Measurements from ENCODE around the gene DDI2. TPM values are rescaled to one million over a fixed set of nuclear protein-coding genes. Genes with fewer than 3 reads are reported as not detected.

Gene DDI2
- total RNA-seq, 4 donors from 2014 or later, result 21.9 to 79.0 (median 38.6) TPM

DNA sequence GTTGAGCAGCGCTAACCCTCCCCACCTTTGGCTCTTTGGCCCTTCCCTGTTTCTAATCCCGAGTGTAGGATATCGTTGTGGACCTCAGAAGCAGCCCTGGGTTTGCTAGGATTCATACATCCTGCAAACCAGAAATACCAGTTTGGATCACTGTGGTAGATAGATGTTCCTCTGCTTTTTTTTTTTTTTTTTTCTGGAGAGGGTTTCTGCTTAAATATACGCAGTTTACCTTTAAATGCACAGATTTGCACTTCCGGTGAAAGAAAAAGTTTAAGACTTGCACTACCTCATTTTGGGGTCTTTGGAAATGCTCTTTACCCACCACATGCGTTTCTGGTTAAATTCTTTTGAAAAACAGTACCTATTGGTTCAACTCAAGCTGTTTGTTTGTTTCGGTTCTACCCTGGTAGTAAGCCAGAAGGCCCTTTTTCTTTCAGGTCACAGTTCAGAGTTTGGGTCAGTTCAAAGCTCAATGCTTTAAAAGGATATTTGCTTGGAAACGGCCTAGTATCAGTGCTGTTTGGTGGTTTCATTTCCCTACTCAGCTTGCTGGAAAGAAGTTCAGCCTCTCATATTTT is 908 bp downstream of the DDI2 start:
- peak overlapping the region; percentile 57 to 91 (median 73) for H3K4me3 ChIP-seq (replicated peaks in 1 of 3)
- no peaks in the 10 kb centered on the region for H3K9me3 ChIP-seq
- H3K4me1 ChIP-seq, result peaks cover 36 to 50% of the 10 kb centered on the region in 2 donors
- no peak for DNase-seq
- TF ChIP-seq CTCF (IDR thresholded peaks at IDR 0.05) (no peak), POLR2A (IDR thresholded peaks at IDR 0.05) (no peak)
- intact Hi-C loops (cut with DNase I), result no loop called here
- WGBS, 2 donors, result 1 to 2% methylated on average over 8 of the region's 8 CpGs
- H3K27ac ChIP-seq, result peak overlapping the region; percentile 55 to 92 (median 89)
- no peaks in the 10 kb centered on the region for H3K36me3 ChIP-seq
- H3K27me3 ChIP-seq, result no peaks in the 10 kb centered on the region

DNA sequence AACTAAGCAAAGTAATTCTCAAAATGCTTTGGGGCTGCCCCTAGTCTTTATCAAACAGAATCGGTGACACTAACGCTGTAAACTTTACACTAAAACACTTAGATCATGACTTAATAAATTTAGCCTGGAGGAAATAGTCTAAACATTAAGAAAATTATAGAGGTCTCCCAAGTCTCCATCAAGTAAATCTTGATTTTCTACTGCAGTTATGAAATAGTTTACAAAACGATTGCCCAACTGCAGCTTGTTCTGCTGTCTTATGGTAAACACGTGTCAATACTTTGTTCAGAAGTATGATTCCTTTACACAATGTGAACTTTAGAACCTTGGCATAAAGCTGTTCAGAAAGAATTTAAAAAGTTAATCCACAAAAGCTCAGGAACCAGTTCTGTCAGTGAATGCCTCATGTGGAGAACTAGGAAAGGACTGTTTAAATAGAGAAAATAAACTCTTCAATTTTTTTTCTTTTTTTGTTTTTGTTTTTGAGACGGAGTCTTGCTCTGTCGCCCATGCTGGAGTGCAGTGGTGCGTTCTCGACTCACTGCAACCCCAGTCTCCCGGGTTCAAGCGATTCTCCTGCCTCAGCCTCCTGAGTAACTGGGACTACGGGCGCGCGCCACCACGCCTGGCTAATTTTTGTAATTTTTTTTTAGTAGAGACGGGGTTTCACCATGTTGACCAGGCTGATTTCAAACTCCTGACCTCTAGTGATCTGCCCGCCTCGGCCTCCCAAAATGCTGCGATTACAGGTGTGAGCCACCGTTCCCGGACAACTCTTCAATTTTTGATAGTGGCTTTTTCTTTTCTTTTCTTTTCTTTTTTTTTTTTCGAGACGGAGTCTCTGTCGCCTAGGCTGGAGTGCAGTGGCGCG is 1.6 kb downstream of the DDI2 start:
- TF ChIP-seq CTCF (IDR thresholded peaks at IDR 0.05), result no peak
- TF ChIP-seq POLR2A (IDR thresholded peaks at IDR 0.05), result no peak
- WGBS, 2 donors, result 69 to 72% methylated on average over 26 of the region's 26 CpGs
- H3K9me3 ChIP-seq, result no peaks in the 10 kb centered on the region
- peak overlapping the region in 1 of 3 donors; percentile 91 for H3K4me3 ChIP-seq (replicated peaks in 1 of 3)
- no peaks in the 10 kb centered on the region for H3K36me3 ChIP-seq
- peak overlapping the region; percentile 55 to 92 (median 89) for H3K27ac ChIP-seq
- DNase-seq, result no peak
- intact Hi-C loops (cut with DNase I), result no loop called here
- peaks cover 36 to 50% of the 10 kb centered on the region in 2 donors for H3K4me1 ChIP-seq
- H3K27me3 ChIP-seq, result no peaks in the 10 kb centered on the region

DNA sequence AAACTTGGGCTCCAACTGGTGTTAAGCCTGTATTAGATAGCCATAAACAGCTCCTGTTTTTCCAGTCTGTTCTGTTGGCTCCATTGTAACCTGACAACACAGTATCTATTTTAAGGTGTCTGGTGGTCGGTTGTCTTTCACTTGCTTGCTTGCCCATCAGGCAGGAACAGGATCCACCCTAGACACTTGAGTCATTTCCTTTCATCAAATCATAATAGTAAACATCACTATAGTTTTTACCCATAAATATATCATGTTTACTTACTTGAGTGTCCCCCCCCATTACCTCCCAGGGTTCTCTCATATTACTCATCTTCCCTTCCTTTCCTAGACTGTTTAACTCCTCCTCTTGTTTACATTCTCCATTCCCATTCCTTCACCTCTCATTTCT is 2.9 kb downstream of the DDI2 start:
- DNase-seq, result no peak

GRCh38 chr1:15620902-15621682 is 3.8 kb downstream of the DDI2 start:
- DNase-seq, result no peak
- Histone ChIP-seq H3K27ac (no peak overlapping the region), H3K9me3 (no peaks in the 10 kb centered on the region), H3K36me3 (no peaks in the 10 kb centered on the region), H3K4me1 (peaks cover 28 to 36% of the 10 kb centered on the region in 2 donors), H3K27me3 (no peaks in the 10 kb centered on the region), H3K4me3 (replicated peaks in 1 of 3) (no peak overlapping the region)
- TF ChIP-seq POLR2A (IDR thresholded peaks at IDR 0.05) (no peak), CTCF (IDR thresholded peaks at IDR 0.05) (no peak)
- intact Hi-C loops (cut with DNase I), result no loop called here
- WGBS, 2 donors, result 94 to 99% methylated on average over 7 of the region's 7 CpGs

More for the DNA sequence above, 2.9 kb downstream of the DDI2 start:
- no peak for TF ChIP-seq POLR2A (IDR thresholded peaks at IDR 0.05)
- no peak for TF ChIP-seq CTCF (IDR thresholded peaks at IDR 0.05)
- H3K27me3 ChIP-seq, result no peaks in the 10 kb centered on the region
- H3K9me3 ChIP-seq, result no peaks in the 10 kb centered on the region
- no peaks in the 10 kb centered on the region for H3K36me3 ChIP-seq
- WGBS, 2 donors, result 56 to 64% methylated on average over 1 of the region's 1 CpG
- H3K4me3 ChIP-seq (replicated peaks in 1 of 3), result no peak overlapping the region
- H3K27ac ChIP-seq, result peak overlapping the region in 2 of 3 donors; percentile 89 to 92
- peaks cover 36 to 45% of the 10 kb centered on the region in 2 donors for H3K4me1 ChIP-seq
- intact Hi-C loops (cut with DNase I), result no loop called here
